CD8-positive, alpha-beta memory T cell (primary cell): ENCODE data around the gene CD9. TPM values are rescaled to one million over a fixed set of nuclear protein-coding genes. Genes with fewer than 3 reads are reported as not detected.

Experiments
- CTCF ChIA-PET: fragments of 350-600 bp; sonication (Branson Sonifier 250); formaldehyde crosslinking; loops from one replicate; lab custom pipeline; 2021; ENCODE audit warnings: antibody characterized with exemption; lab: Charles Lee
- POLR2A ChIA-PET: fragments of 350-600 bp; sonication (Branson Sonifier 250); formaldehyde crosslinking; loops from one replicate; lab custom pipeline; 2021; ENCODE audit warnings: antibody characterized with exemption; lab: Charles Lee
- DNase-seq, 5 donors: peaks; one replicate each; pipeline versions ENCODE4 v3.0.0 to v3.0.0-alpha.2; 2020 to 2022; ENCODE audit warnings: mixed read lengths in 1 of 5
- H3K27ac ChIP-seq: one replicate; pipeline ENCODE4 v1.7.0; 2013; ENCODE audit warnings: low read depth, mild to moderate bottlenecking, low read length, moderate library complexity
- H3K27me3 ChIP-seq: 2 replicates; pipeline ENCODE4 v1.7.0; 2013; ENCODE audit warnings: low read length, mild to moderate bottlenecking; ENCODE audit not compliant: insufficient read depth, poor library complexity, severe bottlenecking
- H3K36me3 ChIP-seq: 2 replicates; pipeline ENCODE4 v1.7.0; 2013; ENCODE audit warnings: mild to moderate bottlenecking, low read length, moderate library complexity; ENCODE audit not compliant: insufficient read depth
- H3K4me1 ChIP-seq: 2 replicates; pipeline ENCODE4 v1.7.0; 2013; ENCODE audit warnings: mild to moderate bottlenecking, low read length, moderate library complexity; ENCODE audit not compliant: insufficient read depth
- H3K4me3 ChIP-seq: 2 replicates; pipeline ENCODE4 v1.7.0; 2013; ENCODE audit warnings: mild to moderate bottlenecking, low read length
- H3K9me3 ChIP-seq: 2 replicates; pipeline ENCODE4 v1.7.0; 2013; ENCODE audit warnings: mild to moderate bottlenecking, low read length
- H3K27ac Mint-ChIP-seq, 8 donors: one replicate each; pipeline ENCODE4 v1.8.0; 2020 to 2021; ENCODE audit warnings: mixed read lengths in 8 of 8, mild to moderate bottlenecking in 6 of 8, inconsistent platforms in 3 of 8, moderate library complexity in 3 of 8
- H3K27me3 Mint-ChIP-seq, 2 donors: one replicate each; pipeline ENCODE4 v1.8.0; 2020 to 2021; ENCODE audit warnings: mixed read lengths in 2 of 2, mild to moderate bottlenecking in 1 of 2, moderate library complexity in 1 of 2
- H3K36me3 Mint-ChIP-seq, 3 donors: one replicate each; pipeline ENCODE4 v1.8.0; 2020 to 2021; ENCODE audit warnings: mixed read lengths in 3 of 3, inconsistent platforms in 1 of 3, mild to moderate bottlenecking in 1 of 3
- H3K4me1 Mint-ChIP-seq, 3 donors: one replicate each; pipeline ENCODE4 v1.8.0; 2020 to 2021; ENCODE audit warnings: mixed read lengths in 3 of 3, inconsistent platforms in 1 of 3, mild to moderate bottlenecking in 1 of 3
- H3K4me3 Mint-ChIP-seq, 7 donors: one replicate each; pipeline ENCODE4 v1.8.0; 2020 to 2021; ENCODE audit warnings: mixed read lengths in 7 of 7, mild to moderate bottlenecking in 6 of 7, moderate library complexity in 4 of 7, inconsistent platforms in 2 of 7
- H3K9me3 Mint-ChIP-seq, 5 donors: one replicate each; pipeline ENCODE4 v1.8.0; 2020 to 2022; ENCODE audit warnings: mixed read lengths in 5 of 5, mild to moderate bottlenecking in 3 of 5, moderate library complexity in 2 of 5, inconsistent platforms in 1 of 5
- polyA plus RNA-seq: library from polyadenylated mRNA; unstranded; fragments of 300-500 nt; fragmentation: Illumina TruSeq; gene quantifications from one replicate; pipeline ENCODE4 v1.2.3, GENCODE V29; 2021
- total RNA-seq, 2 experiments: library from RNA; stranded (reverse); gene quantifications; one replicate each; pipeline ENCODE4 v1.2.3, GENCODE V29; 2021

The CD9 gene
- total and polyA plus RNA-seq, 3 experiments from 2014 or later: 6.9 to 16.2 (median 13.5) TPM

- no peaks in the 10 kb centered on the region for H3K36me3 Mint-ChIP-seq
- H3K9me3 Mint-ChIP-seq: no peaks in the 10 kb centered on the region
- no peak overlapping the region for H3K4me3 ChIP-seq
- H3K27ac ChIP-seq: no peak overlapping the region
- no peak overlapping the region for H3K4me3 Mint-ChIP-seq
- ChIA-PET POLR2A (no interaction called here), CTCF (interaction anchor here (0.8 kb wide), 1 partner anchor 18 kb away, joined by 3 read pairs; no protein-coding TSS in a partner anchor)
- no peaks in the 10 kb centered on the region for H3K4me1 Mint-ChIP-seq
- no peaks in the 10 kb centered on the region for H3K9me3 ChIP-seq
- no peaks in the 10 kb centered on the region for H3K4me1 ChIP-seq
- no peaks in the 10 kb centered on the region for H3K27me3 ChIP-seq
- no peak for DNase-seq
- no peaks in the 10 kb centered on the region for H3K36me3 ChIP-seq
- peaks cover 0 to 12% of the 10 kb centered on the region in 2 donors for H3K27me3 Mint-ChIP-seq
- H3K27ac Mint-ChIP-seq: peak overlapping the region in 1 of 8 donors; percentile 47
Observed at GRCh38 chr12:6266541-6266966, 66.4 kb downstream of the CD9 start.

GRCh38 chr12:6266971-6267721 is 66.9 kb downstream of the CD9 start:
- CTCF ChIA-PET: no interaction called here
- Mint-ChIP-seq H3K27ac (peak overlapping the region in 1 of 8 donors; percentile 57), H3K9me3 (no peaks in the 10 kb centered on the region), H3K27me3 (peaks cover 0 to 12% of the 10 kb centered on the region in 2 donors), H3K4me3 (no peak overlapping the region), H3K36me3 (no peaks in the 10 kb centered on the region), H3K4me1 (no peaks in the 10 kb centered on the region)
- Histone ChIP-seq H3K36me3 (no peaks in the 10 kb centered on the region), H3K9me3 (no peaks in the 10 kb centered on the region), H3K27me3 (no peaks in the 10 kb centered on the region), H3K27ac (no peak overlapping the region), H3K4me3 (no peak overlapping the region), H3K4me1 (no peaks in the 10 kb centered on the region)
- POLR2A ChIA-PET: no interaction called here
- no peak for DNase-seq

DNA sequence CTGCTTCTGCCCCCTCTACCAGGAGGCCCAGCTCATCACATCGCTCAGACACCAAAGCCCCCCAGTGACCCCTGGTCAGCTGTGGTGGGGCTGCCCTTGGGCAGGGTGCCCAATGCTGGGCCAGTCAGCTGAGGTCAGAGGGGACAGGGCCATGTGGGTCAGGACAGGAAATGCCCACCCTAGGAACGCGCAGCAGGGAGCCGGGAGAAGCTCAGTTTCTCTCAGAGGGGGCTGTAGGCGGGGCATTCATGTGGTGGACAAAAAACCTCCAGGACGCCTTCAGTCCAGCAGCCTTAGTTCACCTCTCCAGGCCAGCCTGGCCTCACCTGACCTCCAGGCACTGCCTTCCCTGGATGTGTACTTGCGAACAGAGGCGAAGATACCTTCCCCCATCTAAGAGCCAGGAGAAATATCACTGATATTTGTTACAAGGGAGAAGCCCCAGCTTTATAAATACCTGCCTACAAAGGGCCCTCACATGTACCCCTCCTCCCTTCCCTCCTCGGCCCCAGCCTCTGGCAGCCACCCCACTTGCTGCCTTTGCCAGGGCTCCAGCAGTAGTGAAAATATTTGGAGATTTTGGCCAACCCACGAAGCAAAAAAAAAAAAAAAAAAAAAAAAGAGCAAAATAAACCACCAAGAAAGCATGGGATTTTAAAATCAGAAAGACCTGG is 68.4 kb downstream of the CD9 start:
- H3K36me3 Mint-ChIP-seq: no peaks in the 10 kb centered on the region

DNA sequence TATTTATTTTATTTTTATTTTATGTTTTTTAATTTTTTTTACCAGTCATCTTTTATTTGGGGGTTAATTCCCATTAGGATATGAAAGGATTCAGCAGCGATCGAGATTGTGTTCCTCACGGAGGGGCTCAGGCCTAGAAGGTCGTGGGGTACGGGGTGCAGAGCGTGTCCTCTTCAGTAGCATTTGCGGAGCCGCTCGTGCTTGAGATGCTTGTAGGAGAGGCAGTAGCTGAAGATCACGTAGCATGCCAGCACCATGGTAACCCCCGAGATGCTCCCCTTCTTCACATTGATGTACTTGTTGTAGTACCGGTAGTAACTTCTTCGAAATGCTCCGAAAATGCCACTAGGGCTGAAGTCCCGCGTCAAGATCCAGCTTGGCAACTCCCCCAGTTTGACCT is 69.8 kb downstream of the CD9 start:
- no peak overlapping the region for H3K4me3 ChIP-seq
- H3K4me3 Mint-ChIP-seq: no peak overlapping the region
- no peaks in the 10 kb centered on the region for H3K36me3 ChIP-seq
- H3K27ac Mint-ChIP-seq: no peak overlapping the region
- no peaks in the 10 kb centered on the region for H3K36me3 Mint-ChIP-seq
- no peak for DNase-seq
- no peaks in the 10 kb centered on the region for H3K4me1 Mint-ChIP-seq
- H3K27me3 ChIP-seq: no peaks in the 10 kb centered on the region
- H3K27ac ChIP-seq: no peak overlapping the region
- H3K4me1 ChIP-seq: no peaks in the 10 kb centered on the region
- ChIA-PET CTCF (interaction anchor here (1.8 kb wide), 1 partner anchor 9 kb away, joined by 7 read pairs; no protein-coding TSS in a partner anchor), POLR2A (no interaction called here)
- peaks cover 0 to 24% of the 10 kb centered on the region in 2 donors for H3K27me3 Mint-ChIP-seq
- H3K9me3 Mint-ChIP-seq: no peaks in the 10 kb centered on the region
- no peaks in the 10 kb centered on the region for H3K9me3 ChIP-seq

More for the DNA sequence above, 68.4 kb downstream of the CD9 start:
- H3K4me1 Mint-ChIP-seq: no peaks in the 10 kb centered on the region
- ChIA-PET POLR2A (interaction anchor here (0.6 kb wide), 1 partner anchor 22 kb away, joined by 3 read pairs; no protein-coding TSS in a partner anchor), CTCF (interaction anchor here (1.4 to 1.8 kb wide), 2 partner anchors 11 to 16 kb away, joined by 5 to 7 read pairs; no protein-coding TSS in a partner anchor)
- H3K27ac Mint-ChIP-seq: no peak overlapping the region
- H3K27me3 ChIP-seq: no peaks in the 10 kb centered on the region
- H3K36me3 ChIP-seq: no peaks in the 10 kb centered on the region
- H3K27me3 Mint-ChIP-seq: peaks cover 0 to 16% of the 10 kb centered on the region in 2 donors
- no peak overlapping the region for H3K27ac ChIP-seq
- H3K4me3 Mint-ChIP-seq: no peak overlapping the region
- H3K4me3 ChIP-seq: no peak overlapping the region
- no peaks in the 10 kb centered on the region for H3K4me1 ChIP-seq
- H3K9me3 Mint-ChIP-seq: no peaks in the 10 kb centered on the region
- DNase-seq: no peak
- no peaks in the 10 kb centered on the region for H3K9me3 ChIP-seq

DNA sequence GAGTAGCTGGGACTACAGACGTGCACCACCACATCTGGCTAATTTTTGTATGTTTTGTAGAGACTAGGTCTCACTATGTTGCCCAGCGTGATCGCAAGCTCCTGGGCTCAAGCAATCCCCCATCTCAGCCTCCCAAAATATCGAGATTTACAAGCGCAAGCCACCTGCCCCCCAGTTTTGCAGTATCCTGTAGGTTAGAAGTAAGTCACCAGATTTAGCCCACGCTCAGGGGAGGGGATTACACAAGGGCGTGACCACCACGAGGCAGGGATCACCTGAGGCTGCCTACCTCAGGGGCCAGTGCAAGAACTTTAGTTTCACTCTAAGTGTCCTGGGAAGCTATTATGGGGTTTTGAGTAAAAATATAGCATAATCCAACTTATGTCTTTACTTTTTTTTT is 71.1 kb downstream of the CD9 start:
- CTCF ChIA-PET: interaction anchor here (0.8 kb wide), 1 partner anchor 13 kb away, joined by 3 read pairs; no protein-coding TSS in a partner anchor
- Histone ChIP-seq H3K9me3 (no peaks in the 10 kb centered on the region), H3K27ac (no peak overlapping the region), H3K36me3 (no peaks in the 10 kb centered on the region), H3K4me3 (no peak overlapping the region), H3K27me3 (no peaks in the 10 kb centered on the region), H3K4me1 (no peaks in the 10 kb centered on the region)
- Mint-ChIP-seq H3K27ac (no peak overlapping the region), H3K27me3 (peaks cover 6 to 32% of the 10 kb centered on the region in 2 donors), H3K36me3 (no peaks in the 10 kb centered on the region), H3K4me1 (no peaks in the 10 kb centered on the region), H3K4me3 (no peak overlapping the region), H3K9me3 (no peaks in the 10 kb centered on the region)
- POLR2A ChIA-PET: no interaction called here
- no peak for DNase-seq

GRCh38 chr12:6272300-6273204 is 72.4 kb downstream of the CD9 start:
- peaks cover 6 to 37% of the 10 kb centered on the region in 2 donors for H3K27me3 Mint-ChIP-seq
- ChIA-PET CTCF (interaction anchor here (8.3 kb wide), 1 partner anchor 77 kb away, joined by 139 read pairs; no protein-coding TSS in a partner anchor), POLR2A (no interaction called here)
- no peak overlapping the region for H3K4me3 Mint-ChIP-seq
- no peaks in the 10 kb centered on the region for H3K36me3 Mint-ChIP-seq
- Histone ChIP-seq H3K27me3 (no peaks in the 10 kb centered on the region), H3K27ac (no peak overlapping the region), H3K4me3 (no peak overlapping the region), H3K9me3 (no peaks in the 10 kb centered on the region), H3K36me3 (no peaks in the 10 kb centered on the region), H3K4me1 (no peaks in the 10 kb centered on the region)
- H3K4me1 Mint-ChIP-seq: peaks cover 0 to under 1% (median 0%) of the 10 kb centered on the region in 3 donors
- no peak for DNase-seq
- H3K9me3 Mint-ChIP-seq: no peaks in the 10 kb centered on the region
- H3K27ac Mint-ChIP-seq: peak overlapping the region in 1 of 8 donors; percentile 57

DNA sequence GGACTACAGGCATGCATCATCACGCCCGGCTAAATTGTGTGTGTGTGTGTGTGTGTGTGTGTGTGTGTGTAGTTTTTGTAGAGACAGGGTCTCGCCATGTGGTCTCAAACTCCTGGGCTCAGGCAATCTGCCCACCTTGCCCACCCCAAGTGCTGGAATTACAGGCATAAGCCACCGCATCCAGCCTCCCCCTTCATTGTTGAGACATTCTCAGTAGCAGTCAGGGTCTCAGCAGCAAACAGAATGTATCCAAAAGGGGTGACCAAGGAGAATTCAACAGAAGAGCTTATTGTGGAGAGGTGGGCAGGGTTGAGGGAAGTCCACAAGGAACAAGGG is 73.0 kb downstream of the CD9 start:
- no peak overlapping the region for H3K4me3 ChIP-seq

More for the DNA sequence above, 73.0 kb downstream of the CD9 start:
- Mint-ChIP-seq H3K4me1 (peaks cover 4 to 7% (median 6%) of the 10 kb centered on the region in 3 donors), H3K27me3 (peaks cover 6 to 42% of the 10 kb centered on the region in 2 donors), H3K4me3 (no peak overlapping the region), H3K9me3 (no peaks in the 10 kb centered on the region), H3K27ac (no peak overlapping the region), H3K36me3 (no peaks in the 10 kb centered on the region)
- ChIA-PET POLR2A (no interaction called here), CTCF (interaction anchor here (8.3 kb wide), 1 partner anchor 77 kb away, joined by 139 read pairs; no protein-coding TSS in a partner anchor)
- Histone ChIP-seq H3K27me3 (no peaks in the 10 kb centered on the region), H3K4me1 (no peaks in the 10 kb centered on the region), H3K9me3 (no peaks in the 10 kb centered on the region), H3K27ac (no peak overlapping the region), H3K36me3 (no peaks in the 10 kb centered on the region)
- DNase-seq: no peak
